Activated CD8-positive, alpha-beta memory T cell treated with anti-CD3 and anti-CD28 coated beads, Interleukin-2, amount 50 U/mL, for 1 hour (primary cell): ENCODE data around the gene ABCC11.

ENCODE experiments used
- DNase-seq: peaks from one replicate; pipeline ENCODE4 v3.0.0-alpha.2; 2020; ENCODE audit errors: extremely low read depth

The ABCC11 gene

GRCh38 chr16:48247311-48247710 lies at the start of gene ABCC11:
Gene ABCC11, minus strand, starts transcription at chr16:48247539. Its CDS starts 15,618 bp downstream, at chr16:48231921.
- no peak for DNase-seq

DNA sequence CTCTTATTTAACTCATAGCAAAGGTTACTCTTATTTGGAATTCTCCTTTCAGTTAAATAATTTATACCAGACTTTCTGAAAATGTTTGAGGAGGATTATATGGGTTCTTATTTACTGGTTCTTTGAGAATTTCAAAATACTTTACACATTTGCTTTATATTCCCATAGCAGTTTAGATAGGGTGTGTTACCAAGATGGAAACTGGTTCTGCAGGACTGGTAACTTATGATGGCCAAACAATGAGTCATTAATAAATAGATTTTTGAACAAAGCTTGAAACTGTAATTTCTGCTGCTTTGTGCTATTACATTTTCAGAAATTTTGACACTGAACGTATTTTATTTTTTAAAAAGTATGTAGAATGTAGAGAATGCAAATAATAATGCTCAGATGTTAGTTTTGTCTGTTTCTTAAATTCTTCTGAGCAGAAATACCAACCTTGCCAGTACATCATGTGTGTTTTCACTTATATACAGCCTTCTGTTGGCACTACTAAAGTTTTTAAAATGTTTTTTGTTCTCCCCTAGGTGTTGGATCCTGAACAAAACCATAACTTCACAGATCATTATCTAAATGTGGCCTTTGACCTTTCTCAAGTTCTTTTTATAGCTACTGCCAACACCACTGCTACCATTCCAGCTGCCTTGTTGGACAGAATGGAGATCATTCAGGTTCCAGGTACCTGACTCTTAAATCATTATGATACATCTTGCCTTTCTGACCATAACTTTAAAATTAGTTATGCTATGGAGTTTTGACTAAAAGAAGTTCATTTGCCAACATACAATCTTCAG lies 48.3 kb upstream of the ABCC11 start:
- DNase-seq, result no peak

- no peak for DNase-seq
Observed at GRCh38 chr16:48294724-48295123, 47.4 kb upstream of the ABCC11 start.

GRCh38 chr16:48292452-48292851 lies 45.1 kb upstream of the ABCC11 start:
- DNase-seq, result no peak

GRCh38 chr16:48291754-48292153 lies 44.4 kb upstream of the ABCC11 start:
- no peak for DNase-seq

DNA sequence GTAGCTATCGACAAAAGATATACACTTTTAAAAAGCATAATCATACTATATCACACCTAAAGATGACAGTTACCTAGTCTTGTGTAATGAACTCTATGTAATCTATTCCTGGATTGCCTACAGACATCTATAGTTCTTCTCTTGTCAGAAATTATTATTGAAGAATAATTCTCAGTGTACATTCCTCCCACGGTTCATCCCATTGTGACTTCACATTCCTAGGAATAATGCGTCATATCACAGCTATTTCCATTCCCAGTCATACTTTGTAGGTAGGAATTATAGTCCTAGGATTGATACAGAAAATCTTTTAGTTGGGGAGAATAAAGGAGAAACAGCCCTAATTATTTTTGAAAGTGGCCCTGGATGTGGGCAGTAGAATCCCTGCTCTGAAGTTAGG lies 44.0 kb upstream of the ABCC11 start:
- DNase-seq, result no peak

DNA sequence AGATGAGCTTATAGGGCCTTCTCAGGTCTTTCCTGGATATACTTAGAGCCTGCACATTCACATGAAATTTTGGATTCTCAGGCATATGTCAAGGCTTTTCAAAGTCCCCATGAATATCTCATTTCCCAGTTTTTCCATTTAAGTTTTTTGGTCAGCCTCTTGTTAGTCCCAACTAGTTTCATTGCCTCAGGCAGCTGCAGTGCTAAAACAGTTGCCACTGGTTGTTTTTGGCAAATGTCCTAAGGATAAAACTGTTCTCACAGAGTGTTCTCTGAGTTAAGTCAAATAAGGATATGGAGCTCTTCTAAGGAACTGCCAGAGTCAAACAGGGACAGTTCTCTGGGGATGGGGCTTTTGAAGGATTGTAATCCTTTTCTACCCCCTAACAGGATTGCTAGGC lies 39.9 kb upstream of the ABCC11 start:
- DNase-seq, result no peak

DNA sequence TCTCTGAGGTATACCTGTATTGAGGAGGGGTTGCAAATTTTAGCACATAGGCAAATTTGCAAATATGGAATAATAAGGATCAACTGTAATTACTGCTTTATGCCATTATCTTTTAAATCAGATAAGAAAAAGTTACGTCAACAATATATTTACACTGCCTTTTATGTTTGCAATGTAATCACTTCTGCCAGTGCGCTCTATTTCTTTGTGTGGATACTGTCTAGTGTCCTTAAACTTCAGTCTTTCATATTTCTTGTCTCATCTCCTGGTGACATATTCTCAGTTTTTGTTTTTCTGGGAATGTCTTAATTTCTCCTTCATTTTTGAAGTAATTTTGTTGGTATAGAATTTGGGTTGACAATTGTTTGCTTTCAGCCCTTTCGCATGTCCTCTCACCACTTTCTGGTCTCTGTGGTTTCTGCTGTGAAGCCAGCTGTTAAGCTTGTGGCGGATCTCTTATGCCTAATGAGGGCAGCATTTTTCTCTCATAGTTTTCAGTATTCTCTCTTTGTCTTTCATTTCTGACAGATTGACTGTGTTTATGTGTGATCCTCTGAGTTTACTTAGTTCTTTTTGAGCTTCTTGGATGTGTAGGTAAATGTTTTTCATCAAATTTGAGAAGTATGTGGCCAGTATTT lies 37.6 kb upstream of the ABCC11 start:
- no peak for DNase-seq

GRCh38 chr16:48282636-48283263 lies 35.4 kb upstream of the ABCC11 start:
- DNase-seq, result no peak

- DNase-seq, result no peak
Observed at GRCh38 chr16:48280546-48280945, 33.2 kb upstream of the ABCC11 start.

DNA sequence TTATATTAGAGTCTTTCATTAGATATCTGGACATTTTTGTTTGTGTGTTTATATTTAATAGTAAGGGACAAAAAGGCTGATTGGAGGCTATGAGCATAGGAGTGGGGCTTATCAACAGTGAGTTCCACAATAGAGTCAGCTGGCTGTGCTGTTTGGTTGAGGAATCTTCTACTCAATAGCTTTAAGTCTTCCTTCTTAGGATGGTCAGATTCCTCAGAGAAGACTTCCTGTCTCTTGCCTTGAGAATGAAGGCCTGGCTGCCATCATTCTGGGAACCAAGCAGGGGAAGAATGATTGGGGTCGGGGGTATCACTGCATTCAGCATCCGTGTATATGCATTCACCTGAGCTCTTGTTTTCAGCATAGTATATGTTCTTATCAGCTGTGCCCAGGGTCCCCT lies 31.9 kb upstream of the ABCC11 start:
- DNase-seq, result no peak

- no peak for DNase-seq
Observed at GRCh38 chr16:48277158-48277557, 29.8 kb upstream of the ABCC11 start.

- no peak for DNase-seq
Observed at GRCh38 chr16:48276102-48276501, 28.8 kb upstream of the ABCC11 start.

DNA sequence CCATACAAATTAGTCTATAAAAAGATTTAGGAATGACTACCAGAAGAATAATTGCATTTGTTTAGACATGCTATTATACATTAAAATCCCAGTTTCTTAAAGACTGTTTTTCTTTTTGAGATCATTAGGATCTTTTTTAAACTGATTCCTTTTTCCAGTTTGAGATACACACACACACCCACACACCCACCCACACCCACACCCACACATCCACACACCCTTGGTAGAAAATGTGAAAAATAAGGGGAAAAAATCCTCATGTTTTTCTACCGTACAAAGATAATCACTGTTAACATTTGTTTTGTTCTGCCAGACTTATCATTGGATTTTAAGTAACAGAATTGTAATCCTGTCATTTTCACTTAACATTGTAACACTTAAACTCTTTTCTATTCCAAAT lies 27.1 kb upstream of the ABCC11 start:
- no peak for DNase-seq

GRCh38 chr16:48272837-48273421 lies 25.6 kb upstream of the ABCC11 start:
- no peak for DNase-seq

DNA sequence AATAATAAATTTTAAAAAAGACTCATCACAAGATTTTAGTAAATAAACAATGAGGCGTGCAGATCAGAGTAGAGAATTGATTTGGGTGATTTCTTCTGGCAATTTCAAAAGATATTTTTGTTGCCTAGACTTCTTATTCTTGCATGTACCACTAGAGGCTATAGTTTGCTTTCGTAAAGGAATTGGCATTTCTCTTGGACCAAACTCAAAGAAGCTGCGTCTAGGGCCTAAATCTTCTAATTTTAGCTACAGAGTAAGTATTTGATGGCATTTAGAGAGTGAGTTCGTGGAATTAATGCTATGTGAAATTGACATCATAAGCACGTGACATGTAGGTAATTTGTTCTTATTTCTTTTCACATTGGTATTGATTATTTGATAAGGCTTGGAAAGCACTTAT lies 24.4 kb upstream of the ABCC11 start:
- DNase-seq, result no peak

DNA sequence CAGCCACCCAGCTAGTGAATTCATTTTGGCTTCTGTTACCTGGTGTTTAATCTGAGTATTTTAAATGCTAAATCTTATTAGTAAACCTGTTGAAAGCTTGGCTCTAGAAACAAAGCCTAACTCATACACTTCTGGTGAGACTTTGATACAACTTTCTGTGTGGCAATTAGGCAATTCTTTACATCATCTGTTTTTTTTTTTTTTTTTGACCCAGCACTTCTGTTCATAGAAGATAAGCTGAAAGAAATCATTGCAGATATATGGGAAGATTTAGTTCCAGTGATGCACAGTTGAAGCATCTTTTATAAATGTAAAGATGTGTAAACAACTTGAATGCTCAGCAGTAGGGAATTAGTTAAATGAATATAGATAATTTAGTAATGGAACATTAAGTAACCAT lies 21.7 kb upstream of the ABCC11 start:
- DNase-seq, result no peak

DNA sequence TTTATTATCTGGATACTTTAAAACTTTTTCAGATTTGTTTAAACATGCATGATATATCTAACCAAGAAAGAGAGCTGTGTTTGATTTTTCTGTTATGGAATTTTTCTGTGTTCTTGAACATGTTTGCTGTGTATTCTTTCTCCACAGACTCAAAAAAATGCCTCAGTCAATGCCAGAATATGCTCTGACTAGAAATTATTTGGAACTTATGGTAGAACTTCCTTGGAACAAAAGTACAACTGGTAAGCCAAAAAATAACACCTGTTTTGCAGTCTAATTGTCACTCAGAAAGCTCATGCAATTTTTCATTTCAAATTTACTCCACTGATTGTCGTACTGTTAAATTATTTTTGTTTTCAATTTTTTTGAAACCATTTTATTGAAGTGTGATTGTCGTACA lies 15.3 kb upstream of the ABCC11 start:
- no peak for DNase-seq

DNA sequence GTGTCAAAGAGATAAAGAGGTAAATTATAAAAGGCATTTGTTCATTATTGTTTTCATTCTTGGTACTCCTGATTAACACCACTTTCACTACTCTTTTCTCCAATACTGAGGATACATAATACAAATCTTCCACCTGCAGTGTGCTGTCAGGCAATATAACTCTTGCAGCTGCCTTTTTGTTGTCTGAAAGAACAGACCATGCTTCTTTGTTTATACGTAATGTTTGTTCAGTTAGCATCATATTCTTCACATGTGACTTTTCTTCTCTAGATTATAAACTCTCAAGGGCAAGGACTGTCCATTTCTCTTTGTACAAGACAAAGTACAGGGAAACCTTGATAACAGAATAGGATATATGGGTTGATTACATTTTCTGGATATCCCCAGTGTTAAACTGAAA lies 14.2 kb upstream of the ABCC11 start:
- DNase-seq, result no peak

- no peak for DNase-seq
Observed at GRCh38 chr16:48256579-48257177, 9.3 kb upstream of the ABCC11 start.

- DNase-seq, result no peak
Observed at GRCh38 chr16:48252013-48252412, 4.7 kb upstream of the ABCC11 start.
